GM12874 (cell line): ENCODE data around the gene AGBL1.

Source experiments
- CTCF ChIP-seq: IDR thresholded peaks from 2 replicates; pipeline ENCODE4 v1.5.1; 2011; ENCODE audit warnings: low read depth, mild to moderate bottlenecking, control low read depth, low read length, moderate library complexity; ENCODE audit not compliant: insufficient read depth

AGBL1 gene

GRCh38 chr15:86685263-86685662 lies 605.6 kb downstream of the AGBL1 start:
- no peak for TF ChIP-seq CTCF

- TF ChIP-seq CTCF = no peak
Measured at GRCh38 chr15:86689006-86689405, 609.3 kb downstream of the AGBL1 start.

- no peak for TF ChIP-seq CTCF
Measured at GRCh38 chr15:86690566-86690965, 610.9 kb downstream of the AGBL1 start.

GRCh38 chr15:86691091-86691663 lies 611.5 kb downstream of the AGBL1 start:
- no peak for TF ChIP-seq CTCF

GRCh38 chr15:86700864-86701610 lies 621.4 kb downstream of the AGBL1 start:
- TF ChIP-seq CTCF = no peak

GRCh38 chr15:86701611-86701963 lies 621.9 kb downstream of the AGBL1 start:
- no peak for TF ChIP-seq CTCF

GRCh38 chr15:86706813-86707212 lies 627.1 kb downstream of the AGBL1 start:
- no peak for TF ChIP-seq CTCF
